ENCODE measurements around the gene OPTC. TPM values are rescaled to one million over a fixed set of nuclear protein-coding genes. Genes with fewer than 3 reads are reported as not detected.

OPTC gene
- total RNA-seq, 3 donors from 2014 or later: not detected

- no peaks in the 10 kb centered on the region for H3K9me3 ChIP-seq
- H3K36me3 ChIP-seq: no peaks in the 10 kb centered on the region
- no peaks in the 10 kb centered on the region for H3K27me3 ChIP-seq
- TF ChIP-seq POLR2A (IDR thresholded peaks at IDR 0.05): no peak
- no peak for TF ChIP-seq CTCF (IDR thresholded peaks at IDR 0.05)
- H3K4me3 ChIP-seq: no peak overlapping the region
- intact Hi-C loops (cut with DNase I; ENCODE audit: low total_unique reads): no loop called here
- DNase-seq (ENCODE audit: low spot score in 2 of 2): no peak
- H3K4me1 ChIP-seq: peaks cover 15 to 35% of the 10 kb centered on the region in 2 donors
- peak overlapping the region in 1 of 2 donors; percentile 40 for H3K27ac ChIP-seq
Observed at GRCh38 chr1:203468326-203468725, 25.6 kb upstream of the OPTC start.

- TF ChIP-seq CTCF (IDR thresholded peaks at IDR 0.05): no peak
- TF ChIP-seq POLR2AphosphoS5 (IDR thresholded peaks at IDR 0.05): no peak
- TF ChIP-seq POLR2A (IDR thresholded peaks at IDR 0.05): no peak
- intact Hi-C loops (cut with DNase I; ENCODE audit: low total_unique reads): no loop called here
- DNase-seq (ENCODE audit: low spot score in 2 of 2): no peak
- Histone ChIP-seq H3K4me1 (peaks cover 8 to 28% of the 10 kb centered on the region in 2 donors), H3K27ac (no peak overlapping the region), H3K9me3 (no peaks in the 10 kb centered on the region), H3K36me3 (no peaks in the 10 kb centered on the region), H3K4me3 (no peak overlapping the region), H3K27me3 (no peaks in the 10 kb centered on the region)
Observed at GRCh38 chr1:203470240-203470639, 23.7 kb upstream of the OPTC start.

GRCh38 chr1:203471841-203472240, 22.1 kb upstream of the OPTC start:
- Histone ChIP-seq H3K27me3 (no peaks in the 10 kb centered on the region), H3K4me3 (no peak overlapping the region), H3K36me3 (no peaks in the 10 kb centered on the region), H3K9me3 (no peaks in the 10 kb centered on the region), H3K4me1 (peaks cover 3 to 14% of the 10 kb centered on the region in 2 donors), H3K27ac (peak overlapping the region in 1 of 2 donors; percentile 43)
- DNase-seq (ENCODE audit: low spot score in 2 of 2): no peak
- TF ChIP-seq POLR2AphosphoS5 (IDR thresholded peaks at IDR 0.05): no peak
- intact Hi-C loops (cut with DNase I; ENCODE audit: low total_unique reads): no loop called here

- DNase-seq (ENCODE audit: low spot score in 2 of 2): no peak
- intact Hi-C loops (cut with DNase I; ENCODE audit: low total_unique reads): no loop called here
- no peak for TF ChIP-seq POLR2A (IDR thresholded peaks at IDR 0.05)
- no peaks in the 10 kb centered on the region for H3K27me3 ChIP-seq
- H3K36me3 ChIP-seq: no peaks in the 10 kb centered on the region
- no peaks in the 10 kb centered on the region for H3K9me3 ChIP-seq
- H3K4me1 ChIP-seq: peaks cover 3 to 6% of the 10 kb centered on the region in 2 donors
- H3K27ac ChIP-seq: peak overlapping the region; percentile 12 to 38
- H3K4me3 ChIP-seq: no peak overlapping the region
Observed at GRCh38 chr1:203473281-203473680, 20.7 kb upstream of the OPTC start.

- TF ChIP-seq POLR2AphosphoS5 (IDR thresholded peaks at IDR 0.05) (no peak), POLR2A (IDR thresholded peaks at IDR 0.05) (no peak), CTCF (IDR thresholded peaks at IDR 0.05) (no peak)
- Histone ChIP-seq H3K27me3 (no peaks in the 10 kb centered on the region), H3K9me3 (no peaks in the 10 kb centered on the region), H3K36me3 (no peaks in the 10 kb centered on the region), H3K4me1 (peaks cover 3 to 6% of the 10 kb centered on the region in 2 donors), H3K4me3 (no peak overlapping the region), H3K27ac (peak overlapping the region; percentile 12 to 88)
- intact Hi-C loops (cut with DNase I; ENCODE audit: low total_unique reads): no loop called here
- DNase-seq (ENCODE audit: low spot score in 2 of 2): no peak
Observed at GRCh38 chr1:203473781-203474305, 20.1 kb upstream of the OPTC start.

DNA sequence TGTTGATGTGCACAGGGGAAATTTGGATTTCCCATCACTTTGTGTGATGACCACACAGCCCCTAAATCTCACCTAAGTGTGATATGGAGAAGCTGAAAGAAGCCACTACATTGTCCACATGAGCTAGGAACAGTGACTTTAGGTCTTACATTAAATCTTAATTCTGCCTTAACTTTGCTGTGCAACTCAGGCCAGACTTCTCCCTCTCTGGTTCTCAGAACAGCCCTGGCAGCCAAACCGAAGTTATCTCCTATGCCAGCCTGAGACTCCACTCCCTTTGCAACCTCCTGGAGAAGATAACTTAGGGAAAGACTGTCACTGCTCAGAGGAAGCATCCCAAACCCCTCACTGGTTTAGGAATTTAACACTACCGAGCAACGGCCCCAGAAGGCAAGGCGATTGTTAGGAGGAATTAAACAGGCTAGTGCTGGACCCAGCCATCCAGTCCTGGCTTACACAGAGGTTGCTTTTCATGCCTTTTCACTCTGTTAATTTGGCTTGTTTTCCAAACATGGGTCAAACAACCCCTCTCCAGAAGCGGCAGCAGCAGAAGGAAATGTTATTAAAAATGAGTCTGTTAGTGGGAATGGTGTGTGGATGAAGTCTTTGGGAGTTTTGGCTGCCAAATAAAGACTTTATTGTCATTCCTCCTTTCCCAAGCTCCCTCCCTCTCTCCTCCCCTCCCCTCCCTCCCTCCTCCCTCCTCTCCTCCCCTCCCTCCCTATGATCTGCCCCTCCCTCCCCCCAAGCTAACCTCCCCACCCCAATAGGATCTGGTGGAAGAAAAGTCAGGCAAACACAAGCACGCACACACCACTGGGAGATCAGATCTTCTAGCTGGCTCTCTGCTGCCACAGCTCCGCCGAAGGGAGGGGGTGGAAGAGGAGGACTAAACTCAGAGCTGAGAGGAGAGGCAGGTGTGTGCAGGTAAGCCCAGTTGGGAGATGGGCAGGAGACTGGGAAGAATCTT, 18.7 kb upstream of the OPTC start, which contains the start of gene PRELP:
TSS of gene PRELP (plus strand) at position 795 of the 970 bp plus-strand sequence. CDS start 7,379 bp downstream, outside the sequence.
- Histone ChIP-seq H3K27ac (peak within 1 kb of the TSS; percentile 84 to 88), H3K4me1 (peaks cover 5 to 12% of the 10 kb centered on the region in 2 donors), H3K9me3 (no peaks in the 10 kb centered on the region), H3K27me3 (no peaks in the 10 kb centered on the region), H3K36me3 (no peaks in the 10 kb centered on the region), H3K4me3 (peak within 1 kb of the TSS; percentile 52 to 65 (median 57))
- TF ChIP-seq POLR2A (IDR thresholded peaks at IDR 0.05): peak; percentile 60
- TF ChIP-seq POLR2AphosphoS5 (IDR thresholded peaks at IDR 0.05): peak; percentile 28 to 56 (median 36)
- no peak for TF ChIP-seq CTCF (IDR thresholded peaks at IDR 0.05)
- peak in 1 of 2 donors; percentile 64 for DNase-seq (ENCODE audit: low spot score in 2 of 2)
- intact Hi-C loops (cut with DNase I; ENCODE audit: low total_unique reads): no loop called here

Data from breast epithelium (tissue), 4 donors.